Gastroesophageal sphincter (tissue), 3 donors: ENCODE measurements around the gene FBLIM1.

Source experiments
- POLR2A ChIP-seq, 2 donors: fragments of 450-650 bp; IDR thresholded peaks; one replicate each; pipeline ENCODE4 v1.6.1; 2017; ENCODE audit warnings: antibody characterized with exemption in 2 of 2, mild to moderate bottlenecking in 2 of 2, moderate library complexity in 1 of 2
- POLR2AphosphoS5 ChIP-seq: sonication (generic); formaldehyde crosslinking; IDR thresholded peaks from one replicate; pipeline ENCODE4 v1.6.1; 2017; ENCODE audit warnings: antibody characterized with exemption
- TF ChIP-seq, protein P1 (sequence below), 4 experiments: fragments of 200-600 bp in 2 of 4; fragments of 450-650 bp in 2 of 4; sonication (generic) in 1 of 4; IDR thresholded peaks; one replicate each; pipeline ENCODE4 v1.5.1; 2017 to 2019; ENCODE audit warnings: antibody characterized with exemption in 4 of 4, mild to moderate bottlenecking in 2 of 4, moderate library complexity in 2 of 4

DNA sequence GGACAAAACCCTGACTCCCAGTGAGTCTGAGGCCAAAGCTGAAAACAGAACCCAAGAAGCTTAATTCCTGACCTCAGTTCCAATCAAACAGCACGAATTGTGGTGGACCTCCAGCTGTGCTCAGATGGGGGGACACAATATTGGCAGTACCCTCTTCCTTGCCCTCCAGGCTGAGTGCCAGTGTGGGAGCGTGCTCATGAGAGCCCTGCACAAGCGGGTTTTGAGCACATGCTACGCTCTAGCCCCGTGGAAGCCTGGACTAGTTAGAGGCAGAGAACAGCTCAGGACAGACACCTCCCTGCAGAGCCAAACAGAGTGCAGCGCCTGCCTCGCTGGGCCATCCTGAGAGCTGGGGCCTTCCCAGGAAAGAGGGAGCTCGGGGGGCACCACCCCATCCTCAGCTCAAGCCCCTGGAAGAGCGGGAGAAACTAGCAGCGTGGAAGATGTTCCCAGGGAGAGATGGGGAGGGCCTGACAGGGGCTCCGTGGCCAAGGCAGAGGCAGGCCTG is 25.3 kb upstream of the FBLIM1 start:
- TF ChIP-seq, protein P1, sequence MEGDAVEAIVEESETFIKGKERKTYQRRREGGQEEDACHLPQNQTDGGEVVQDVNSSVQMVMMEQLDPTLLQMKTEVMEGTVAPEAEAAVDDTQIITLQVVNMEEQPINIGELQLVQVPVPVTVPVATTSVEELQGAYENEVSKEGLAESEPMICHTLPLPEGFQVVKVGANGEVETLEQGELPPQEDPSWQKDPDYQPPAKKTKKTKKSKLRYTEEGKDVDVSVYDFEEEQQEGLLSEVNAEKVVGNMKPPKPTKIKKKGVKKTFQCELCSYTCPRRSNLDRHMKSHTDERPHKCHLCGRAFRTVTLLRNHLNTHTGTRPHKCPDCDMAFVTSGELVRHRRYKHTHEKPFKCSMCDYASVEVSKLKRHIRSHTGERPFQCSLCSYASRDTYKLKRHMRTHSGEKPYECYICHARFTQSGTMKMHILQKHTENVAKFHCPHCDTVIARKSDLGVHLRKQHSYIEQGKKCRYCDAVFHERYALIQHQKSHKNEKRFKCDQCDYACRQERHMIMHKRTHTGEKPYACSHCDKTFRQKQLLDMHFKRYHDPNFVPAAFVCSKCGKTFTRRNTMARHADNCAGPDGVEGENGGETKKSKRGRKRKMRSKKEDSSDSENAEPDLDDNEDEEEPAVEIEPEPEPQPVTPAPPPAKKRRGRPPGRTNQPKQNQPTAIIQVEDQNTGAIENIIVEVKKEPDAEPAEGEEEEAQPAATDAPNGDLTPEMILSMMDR (IDR thresholded peaks at IDR 0.05): no peak
- TF ChIP-seq POLR2A (IDR thresholded peaks at IDR 0.05): no peak
- no peak for TF ChIP-seq POLR2AphosphoS5
